Adipose tissue (tissue), 3 donors: Measurements from ENCODE around the gene ST3GAL5. TPM values are rescaled to one million over a fixed set of nuclear protein-coding genes. Genes with fewer than 3 reads are reported as not detected.
A peak's percentile ranks its signal among the peaks of the same experiment; 100 is the strongest.
"Not testable (repeated sequence)": the region's sequence is repeated elsewhere in the genome, so short reads cannot be mapped to it uniquely, and the experiment has no call there.

ENCODE experiments used
- H3K27ac ChIP-seq: one replicate; pipeline ENCODE4 v1.5.1; 2013; ENCODE audit warnings: low read depth, low read length
- WGBS, 3 donors: extraction: QIAGEN DNeasy Blood & Tissue Kit; methylation state at CpG; one replicate each; pipeline ENCODE4 v1.1.7; 2013; 5-methylcytosine and 5-hydroxymethylcytosine counted together
- polyA plus RNA-seq, 3 donors: library from polyadenylated mRNA; stranded (reverse); fragments of 200-250 nt; gene quantifications; one replicate each; pipeline ENCODE4 v1.2.3, GENCODE V29; 2013
- donor health status: healthy with polysubstance abuse.
- donor health status: Bipolar disorder and iron deficiency.
- donor health status: healthy.

Gene ST3GAL5
- polyA plus RNA-seq, 3 donors = 3.3 to 26.5 (median 24.7) TPM

- 63 to 95% (median 86%) methylated on average over 1 of the region's 1 CpG for WGBS, 3 donors
- H3K27ac ChIP-seq = no peak overlapping the region
These were observed 11.1 kb upstream of the ST3GAL5 start for GRCh38 chr2:85899849-85900248.

- 96 to 97% (median 97%) methylated on average over 1 of the region's 1 CpG for WGBS, 3 donors
- no peak overlapping the region for H3K27ac ChIP-seq
These were observed 10.5 kb upstream of the ST3GAL5 start for GRCh38 chr2:85899284-85899683.

- WGBS, 3 donors = 98 to 100% (median 100%) methylated on average over 1 of the region's 1 CpG
- no peak overlapping the region for H3K27ac ChIP-seq
These were observed 10.1 kb upstream of the ST3GAL5 start for GRCh38 chr2:85898881-85899280.

GRCh38 chr2:85894554-85895278 is 5.9 kb upstream of the ST3GAL5 start:
- WGBS, 3 donors = 93 to 94% (median 94%) methylated on average over 6 of the region's 6 CpGs
- H3K27ac ChIP-seq = not testable (repeated sequence)

- WGBS, 3 donors = 59 to 77% (median 63%) methylated on average over 9 of the region's 9 CpGs
These were observed 4.9 kb upstream of the ST3GAL5 start for GRCh38 chr2:85893428-85894258.

GRCh38 chr2:85892216-85892944 is 3.6 kb upstream of the ST3GAL5 start:
- 63 to 91% (median 69%) methylated on average over 5 of the region's 5 CpGs for WGBS, 3 donors
- no peak overlapping the region for H3K27ac ChIP-seq

More at GRCh38 chr2:85893428-85894258, 4.9 kb upstream of the ST3GAL5 start:
- H3K27ac ChIP-seq = no peak overlapping the region

GRCh38 chr2:85890522-85891176 is 1.9 kb upstream of the ST3GAL5 start:
- H3K27ac ChIP-seq = peak overlapping the region; percentile 31
- WGBS, 3 donors = 73 to 87% (median 77%) methylated on average over 5 of the region's 5 CpGs

- 19 to 25% (median 22%) methylated on average over 22 of the region's 22 CpGs for WGBS, 3 donors
- H3K27ac ChIP-seq = no peak overlapping the region
These were observed 964 bp upstream of the ST3GAL5 start for GRCh38 chr2:85889627-85890281.

- 0 to 1% (median 1%) methylated on average over 34 to 47 of the region's 47 CpGs for WGBS, 3 donors
- H3K27ac ChIP-seq = peak overlapping the region; percentile 3
These were observed 638 bp downstream of the ST3GAL5 start for GRCh38 chr2:85888020-85888683.

- no peak overlapping the region for H3K27ac ChIP-seq
- 2 to 9% (median 5%) methylated on average over 10 of the region's 10 CpGs for WGBS, 3 donors
These were observed 1.2 kb downstream of the ST3GAL5 start for GRCh38 chr2:85887566-85888019.

- no peak overlapping the region for H3K27ac ChIP-seq
- WGBS, 3 donors = 24 to 64% (median 26%) methylated on average over 11 of the region's 11 CpGs
These were observed 2.2 kb downstream of the ST3GAL5 start for GRCh38 chr2:85886590-85886989.

GRCh38 chr2:85886141-85886540 is 2.6 kb downstream of the ST3GAL5 start:
- no peak overlapping the region for H3K27ac ChIP-seq
- whole genome bisulfite sequencing, 3 donors = 80 to 85% (median 84%) methylated on average over 8 of the region's 8 CpGs

GRCh38 chr2:85881781-85882180 is 7.0 kb downstream of the ST3GAL5 start:
- H3K27ac ChIP-seq = not testable (repeated sequence)
- 94 to 100% (median 97%) methylated on average over 1 of the region's 1 CpG for WGBS, 3 donors

GRCh38 chr2:85880716-85881328 is 8.0 kb downstream of the ST3GAL5 start:
- WGBS, 3 donors = 64 to 83% (median 69%) methylated on average over 4 of the region's 4 CpGs
- H3K27ac ChIP-seq = not testable (repeated sequence)

- no peak overlapping the region for H3K27ac ChIP-seq
- WGBS, 3 donors = 72 to 90% (median 80%) methylated on average over 9 of the region's 9 CpGs
These were observed 9.9 kb downstream of the ST3GAL5 start for GRCh38 chr2:85878719-85879370.

GRCh38 chr2:85875350-85876050 is 13.3 kb downstream of the ST3GAL5 start:
- WGBS, 3 donors = 53 to 89% (median 63%) methylated on average over 8 of the region's 8 CpGs
- no peak overlapping the region for H3K27ac ChIP-seq
